Measurements from ENCODE around the gene LRP2BP. TPM values are rescaled to one million over a fixed set of nuclear protein-coding genes. Genes with fewer than 3 reads are reported as not detected.

The LRP2BP gene
- total RNA-seq, 1 experiment from 2014 or later = 0.33 TPM

- no peak for ATAC-seq
- Histone ChIP-seq H3K4me1 (ENCODE audit: control insufficient read depth, insufficient read depth, low read length) (no peaks in the 10 kb centered on the region), H3K36me3 (ENCODE audit: control insufficient read depth, insufficient read depth, low read length) (no peaks in the 10 kb centered on the region; the same call in 1 of the 2 replicates), H3K27ac (ENCODE audit: low read length) (no peak overlapping the region), H3K27me3 (ENCODE audit: control insufficient read depth, insufficient read depth, low read length) (no peaks in the 10 kb centered on the region), H3K4me3 (ENCODE audit: low read depth in 2 of 2, low read length in 2 of 2) (no peak overlapping the region), H3K9me3 (ENCODE audit: control insufficient read depth, insufficient read depth, low read depth, low read length) (no peaks in the 10 kb centered on the region)
- ChIA-PET POLR2A (no interaction called here), CTCF (no interaction called here)
- in situ Hi-C loops (cut with HindIII; ENCODE audit: low pct_unique_long_range_greater_than_20kb, low sequenced_read_pairs) (no loop called here), intact Hi-C loops (cut with micrococcal nuclease; ENCODE audit: unreplicated experiment) (no loop called here)
- TF ChIP-seq REST (IDR thresholded peaks at IDR 0.05; ENCODE audit: insufficient read depth in 1 of 2, low read depth in 2 of 2, low read length in 1 of 2) (no peak), TCF7L2 (IDR thresholded peaks at IDR 0.05; ENCODE audit: low read depth, low read length) (no peak), CTCF (IDR thresholded peaks at IDR 0.05) (no peak), POLR2AphosphoS5 (IDR thresholded peaks at IDR 0.05; ENCODE audit: low read depth, low read length) (no peak), SIN3A (IDR thresholded peaks at IDR 0.05; ENCODE audit: borderline replicate concordance, insufficient read depth, low read depth, low read length) (no peak)
- no peak for DNase-seq (ENCODE audit: low read depth, low spot score)
- no TSS peak for BruUV-seq (replicated peaks)
These were observed 2.9 kb upstream of the LRP2BP start for GRCh38 chr4:185398618-185399017.

GRCh38 chr4:185396724-185397385 is 1.1 kb upstream of the LRP2BP start, which contains the start of gene ANKRD37:
Gene ANKRD37, plus strand, starts transcription at chr4:185396841. Its CDS starts 83 bp downstream, at chr4:185396924.
- no peaks in the 10 kb centered on the region for H3K4me1 ChIP-seq (ENCODE audit: control insufficient read depth, insufficient read depth, low read length)
- intact Hi-C loops (cut with micrococcal nuclease; ENCODE audit: unreplicated experiment) = no loop called here
- in situ Hi-C loops (cut with HindIII; ENCODE audit: low pct_unique_long_range_greater_than_20kb, low sequenced_read_pairs) = no loop called here

More at GRCh38 chr4:185396724-185397385, 1.1 kb upstream of the LRP2BP start, which contains the start of gene ANKRD37:
- ATAC-seq (peak; percentile 31), DNase-seq (ENCODE audit: low read depth, low spot score) (no peak)
- BruUV-seq (replicated peaks) = no TSS peak
- no peak; the same call in 1 of the 2 replicates for TF ChIP-seq SIN3A (IDR thresholded peaks at IDR 0.05; ENCODE audit: borderline replicate concordance, insufficient read depth, low read depth, low read length)
- no peak for TF ChIP-seq REST (IDR thresholded peaks at IDR 0.05; ENCODE audit: insufficient read depth in 1 of 2, low read depth in 2 of 2, low read length in 1 of 2)
- no peak for TF ChIP-seq TCF7L2 (IDR thresholded peaks at IDR 0.05; ENCODE audit: low read depth, low read length)
- no peak for TF ChIP-seq POLR2AphosphoS5 (IDR thresholded peaks at IDR 0.05; ENCODE audit: low read depth, low read length)
- TF ChIP-seq CTCF (IDR thresholded peaks at IDR 0.05) = no peak
- Histone ChIP-seq H3K36me3 (ENCODE audit: control insufficient read depth, insufficient read depth, low read length) (no peaks in the 10 kb centered on the region; the same call in 1 of the 2 replicates), H3K27me3 (ENCODE audit: control insufficient read depth, insufficient read depth, low read length) (no peaks in the 10 kb centered on the region), H3K4me3 (ENCODE audit: low read depth in 2 of 2, low read length in 2 of 2) (peak within 1 kb of the TSS; percentile 68 to 78), H3K27ac (ENCODE audit: low read length) (peak within 1 kb of the TSS; percentile 77), H3K9me3 (ENCODE audit: control insufficient read depth, insufficient read depth, low read depth, low read length) (no peaks in the 10 kb centered on the region)
- ChIA-PET CTCF (interaction anchor here (1.7 kb wide), 1 partner anchor 201 kb away, joined by 3 read pairs; no protein-coding TSS in a partner anchor), POLR2A (interaction anchor here (0.6 kb wide), 1 partner anchor 30 kb away, joined by 5 read pairs; no protein-coding TSS in a partner anchor)

All from Panc1 (cell line).